Measurements from ENCODE around the gene MUC22. TPM values are rescaled to one million over a fixed set of nuclear protein-coding genes. Genes with fewer than 3 reads are reported as not detected.
"Not testable (repeated sequence)": the region's sequence is repeated elsewhere in the genome, so short reads cannot be mapped to it uniquely, and the experiment has no call there.

The MUC22 gene
- total RNA-seq, 1 donor from 2014 or later, result 0.05 TPM

DNA sequence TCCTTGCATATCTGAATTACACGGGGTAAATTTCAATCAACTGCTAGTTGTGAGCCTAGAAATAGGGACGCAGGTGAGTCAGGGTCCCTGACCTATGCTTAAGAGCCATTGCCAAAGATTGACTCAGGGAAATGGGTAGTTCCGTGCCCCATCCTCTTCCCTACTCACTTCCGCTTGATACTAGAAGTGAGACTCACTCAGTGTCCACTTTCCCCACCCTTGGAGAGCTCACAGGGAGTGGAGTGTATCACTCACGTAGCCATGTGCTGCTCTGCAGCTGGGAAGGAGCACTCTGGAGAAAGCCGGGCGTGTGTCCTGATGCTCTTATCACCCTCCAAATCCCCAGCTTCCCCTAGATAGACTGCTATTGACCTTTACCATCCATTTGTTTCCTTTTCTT is 543 bp upstream of the MUC22 start:
- Mint-ChIP-seq H3K36me3 (ENCODE audit: low read depth, unreplicated experiment) (no peaks in the 10 kb centered on the region), H3K4me3 (ENCODE audit: unreplicated experiment) (no peak overlapping the region), H3K27me3 (ENCODE audit: low read depth, unreplicated experiment) (peaks cover 2% of the 10 kb centered on the region), H3K9me3 (ENCODE audit: unreplicated experiment) (peaks cover 2% of the 10 kb centered on the region), H3K4me1 (ENCODE audit: low read depth, unreplicated experiment) (peaks cover 23% of the 10 kb centered on the region), H3K27ac (ENCODE audit: unreplicated experiment) (no peak overlapping the region)
- no peak for TF ChIP-seq EZH2 (IDR thresholded peaks at IDR 0.05; ENCODE audit: insufficient read depth, low read length)
- TF ChIP-seq, protein P1, sequence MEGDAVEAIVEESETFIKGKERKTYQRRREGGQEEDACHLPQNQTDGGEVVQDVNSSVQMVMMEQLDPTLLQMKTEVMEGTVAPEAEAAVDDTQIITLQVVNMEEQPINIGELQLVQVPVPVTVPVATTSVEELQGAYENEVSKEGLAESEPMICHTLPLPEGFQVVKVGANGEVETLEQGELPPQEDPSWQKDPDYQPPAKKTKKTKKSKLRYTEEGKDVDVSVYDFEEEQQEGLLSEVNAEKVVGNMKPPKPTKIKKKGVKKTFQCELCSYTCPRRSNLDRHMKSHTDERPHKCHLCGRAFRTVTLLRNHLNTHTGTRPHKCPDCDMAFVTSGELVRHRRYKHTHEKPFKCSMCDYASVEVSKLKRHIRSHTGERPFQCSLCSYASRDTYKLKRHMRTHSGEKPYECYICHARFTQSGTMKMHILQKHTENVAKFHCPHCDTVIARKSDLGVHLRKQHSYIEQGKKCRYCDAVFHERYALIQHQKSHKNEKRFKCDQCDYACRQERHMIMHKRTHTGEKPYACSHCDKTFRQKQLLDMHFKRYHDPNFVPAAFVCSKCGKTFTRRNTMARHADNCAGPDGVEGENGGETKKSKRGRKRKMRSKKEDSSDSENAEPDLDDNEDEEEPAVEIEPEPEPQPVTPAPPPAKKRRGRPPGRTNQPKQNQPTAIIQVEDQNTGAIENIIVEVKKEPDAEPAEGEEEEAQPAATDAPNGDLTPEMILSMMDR (IDR thresholded peaks at IDR 0.05; ENCODE audit: insufficient read depth, low read depth, low read length), result no peak
- H3K4me2 ChIP-seq (ENCODE audit: low read length), result no peak overlapping the region
- H2AFZ ChIP-seq (ENCODE audit: low read depth, low read length), result no peak overlapping the region
- DNase-seq (ENCODE audit: low read depth) (no peak), FAIRE-seq (no peak)
- no peak overlapping the region for H3K27ac ChIP-seq (ENCODE audit: low read depth, low read length)
- no peak overlapping the region for H3K4me3 ChIP-seq (ENCODE audit: insufficient read depth, low read depth, low read length)
- no peaks in the 10 kb centered on the region for H3K9me3 ChIP-seq (ENCODE audit: insufficient read depth, low read depth, low read length)
- no peaks in the 10 kb centered on the region for H3K27me3 ChIP-seq (ENCODE audit: insufficient read depth, low read length)
- no peaks in the 10 kb centered on the region for H4K20me1 ChIP-seq (ENCODE audit: insufficient read depth, low read length)
- H3K9ac ChIP-seq (ENCODE audit: low read length), result no peak overlapping the region
- H3K79me2 ChIP-seq (ENCODE audit: insufficient read depth, low read length), result no peaks in the 10 kb centered on the region
- H3K4me1 ChIP-seq (ENCODE audit: insufficient read depth, low read length), result peaks cover 15% of the 10 kb centered on the region
- H3K36me3 ChIP-seq (ENCODE audit: insufficient read depth, low read length), result no peaks in the 10 kb centered on the region

DNA sequence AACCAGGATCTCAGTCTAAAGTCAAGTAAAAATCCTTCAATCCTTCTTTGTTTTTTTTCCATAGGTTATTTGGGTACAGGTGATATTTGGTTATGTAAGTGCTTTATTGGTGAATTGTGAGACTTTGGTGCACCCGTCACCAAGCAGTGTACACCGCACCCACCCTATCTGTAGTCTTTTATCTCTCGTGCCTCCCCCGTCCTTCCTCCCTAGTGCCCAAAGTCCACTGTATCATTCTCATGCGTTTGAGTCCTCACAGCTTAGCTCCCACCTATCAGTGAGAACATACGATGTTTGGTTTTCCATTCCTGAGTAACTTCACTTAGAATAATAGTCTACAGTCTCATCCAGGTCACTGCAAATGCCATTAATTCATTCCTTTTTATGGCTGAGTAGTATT is 879 bp downstream of the MUC22 start:
- TF ChIP-seq EZH2 (IDR thresholded peaks at IDR 0.05; ENCODE audit: insufficient read depth, low read length), result no peak
- TF ChIP-seq, protein P1 (IDR thresholded peaks at IDR 0.05; ENCODE audit: insufficient read depth, low read depth, low read length), result no peak
- DNase-seq (ENCODE audit: low read depth), result no peak
- Histone ChIP-seq H3K4me2 (ENCODE audit: low read length) (no peak overlapping the region), H4K20me1 (ENCODE audit: insufficient read depth, low read length) (no peaks in the 10 kb centered on the region), H2AFZ (ENCODE audit: low read depth, low read length) (no peak overlapping the region), H3K36me3 (ENCODE audit: insufficient read depth, low read length) (no peaks in the 10 kb centered on the region), H3K9ac (ENCODE audit: low read length) (no peak overlapping the region), H3K9me3 (ENCODE audit: insufficient read depth, low read depth, low read length) (peaks cover under 1% of the 10 kb centered on the region), H3K27ac (ENCODE audit: low read depth, low read length) (no peak overlapping the region), H3K27me3 (ENCODE audit: insufficient read depth, low read length) (no peaks in the 10 kb centered on the region), H3K79me2 (ENCODE audit: insufficient read depth, low read length) (no peaks in the 10 kb centered on the region), H3K4me1 (ENCODE audit: insufficient read depth, low read length) (peaks cover 15% of the 10 kb centered on the region), H3K4me3 (ENCODE audit: insufficient read depth, low read depth, low read length) (no peak overlapping the region)
- Mint-ChIP-seq H3K27ac (ENCODE audit: unreplicated experiment) (no peak overlapping the region), H3K27me3 (ENCODE audit: low read depth, unreplicated experiment) (peaks cover 2% of the 10 kb centered on the region), H3K36me3 (ENCODE audit: low read depth, unreplicated experiment) (peaks cover 1% of the 10 kb centered on the region), H3K4me1 (ENCODE audit: low read depth, unreplicated experiment) (peaks cover 23% of the 10 kb centered on the region), H3K9me3 (ENCODE audit: unreplicated experiment) (peaks cover 2% of the 10 kb centered on the region), H3K4me3 (ENCODE audit: unreplicated experiment) (no peak overlapping the region)
- FAIRE-seq, result no peak

DNA sequence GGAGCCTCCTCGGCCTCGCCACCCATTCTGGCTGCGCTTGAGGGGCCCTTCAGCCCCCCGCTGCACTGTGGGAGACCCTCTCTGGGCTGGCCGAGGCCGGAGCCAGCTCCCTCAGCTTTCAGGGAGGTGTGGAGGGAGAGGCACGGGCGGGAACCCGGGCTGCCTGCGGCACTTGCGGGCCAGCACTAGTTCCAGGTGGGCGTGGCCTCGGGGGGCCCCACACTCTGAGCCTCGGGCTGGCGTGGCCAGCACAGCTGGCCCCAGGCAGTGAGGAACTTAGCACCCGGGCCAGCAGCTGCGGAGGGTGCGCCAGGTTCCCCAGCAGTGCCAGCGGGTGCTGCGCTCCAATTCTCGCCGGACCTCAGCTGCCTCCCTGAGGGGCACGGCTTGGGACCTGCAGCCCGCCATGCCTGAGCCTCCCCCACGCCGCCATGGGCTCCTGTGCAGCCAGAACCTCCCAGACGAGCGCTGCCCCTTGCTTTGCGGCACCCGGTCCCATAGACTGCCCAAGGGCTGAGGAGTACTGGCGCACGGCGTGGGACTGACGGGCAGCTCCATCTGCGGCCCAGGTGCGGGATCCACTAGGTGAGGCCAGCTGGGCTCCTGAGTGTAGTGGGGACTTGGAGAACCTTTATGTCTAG is 6.5 kb downstream of the MUC22 start:
- Histone ChIP-seq H2AFZ (ENCODE audit: low read depth, low read length) (no peak overlapping the region), H3K4me3 (ENCODE audit: insufficient read depth, low read depth, low read length) (no peak overlapping the region), H3K79me2 (ENCODE audit: insufficient read depth, low read length) (no peaks in the 10 kb centered on the region), H3K36me3 (ENCODE audit: insufficient read depth, low read length) (no peaks in the 10 kb centered on the region), H3K27me3 (ENCODE audit: insufficient read depth, low read length) (no peaks in the 10 kb centered on the region), H3K27ac (ENCODE audit: low read depth, low read length) (no peak overlapping the region), H3K9ac (ENCODE audit: low read length) (no peak overlapping the region), H3K4me1 (ENCODE audit: insufficient read depth, low read length) (no peaks in the 10 kb centered on the region), H3K4me2 (ENCODE audit: low read length) (no peak overlapping the region), H3K9me3 (ENCODE audit: insufficient read depth, low read depth, low read length) (peaks cover 3% of the 10 kb centered on the region), H4K20me1 (ENCODE audit: insufficient read depth, low read length) (no peaks in the 10 kb centered on the region)
- TF ChIP-seq, protein P1 (IDR thresholded peaks at IDR 0.05; ENCODE audit: insufficient read depth, low read depth, low read length), result no peak
- TF ChIP-seq EZH2 (IDR thresholded peaks at IDR 0.05; ENCODE audit: insufficient read depth, low read length), result no peak
- no peak overlapping the region for H3K4me3 Mint-ChIP-seq (ENCODE audit: unreplicated experiment)
- no peaks in the 10 kb centered on the region for H3K4me1 Mint-ChIP-seq (ENCODE audit: low read depth, unreplicated experiment)
- H3K36me3 Mint-ChIP-seq (ENCODE audit: low read depth, unreplicated experiment), result peaks cover 2% of the 10 kb centered on the region
- no peak for DNase-seq (ENCODE audit: low read depth)
- no peak overlapping the region for H3K27ac Mint-ChIP-seq (ENCODE audit: unreplicated experiment)
- peaks cover 5% of the 10 kb centered on the region for H3K9me3 Mint-ChIP-seq (ENCODE audit: unreplicated experiment)
- peaks cover 18% of the 10 kb centered on the region for H3K27me3 Mint-ChIP-seq (ENCODE audit: low read depth, unreplicated experiment)
- FAIRE-seq, result no peak

GRCh38 chr6:31017436-31017835 is 7.2 kb downstream of the MUC22 start:
- not testable (repeated sequence) for H3K9me3 Mint-ChIP-seq (ENCODE audit: unreplicated experiment); H2AFZ ChIP-seq (ENCODE audit: low read depth, low read length); H3K9ac ChIP-seq (ENCODE audit: low read length); H3K4me3 Mint-ChIP-seq (ENCODE audit: unreplicated experiment); H3K36me3 Mint-ChIP-seq (ENCODE audit: low read depth, unreplicated experiment); H3K9me3 ChIP-seq (ENCODE audit: insufficient read depth, low read depth, low read length); H3K36me3 ChIP-seq (ENCODE audit: insufficient read depth, low read length); H3K27me3 ChIP-seq (ENCODE audit: insufficient read depth, low read length); FAIRE-seq; H3K27ac Mint-ChIP-seq (ENCODE audit: unreplicated experiment); H3K27ac ChIP-seq (ENCODE audit: low read depth, low read length); H3K79me2 ChIP-seq (ENCODE audit: insufficient read depth, low read length); H3K4me2 ChIP-seq (ENCODE audit: low read length); H3K4me1 Mint-ChIP-seq (ENCODE audit: low read depth, unreplicated experiment); DNase-seq (ENCODE audit: low read depth); H3K4me3 ChIP-seq (ENCODE audit: insufficient read depth, low read depth, low read length); H4K20me1 ChIP-seq (ENCODE audit: insufficient read depth, low read length); H3K4me1 ChIP-seq (ENCODE audit: insufficient read depth, low read length)
- peaks cover 19% of the 10 kb centered on the region for H3K27me3 Mint-ChIP-seq (ENCODE audit: low read depth, unreplicated experiment)
